PC-9 (cell line): ENCODE measurements around the gene ARHGEF33. TPM values are rescaled to one million over a fixed set of nuclear protein-coding genes. Genes with fewer than 3 reads are reported as not detected.
A peak's percentile ranks its signal among the peaks of the same experiment; 100 is the strongest.

ENCODE experiments used
- BruUV-seq: library from RNA; stranded (reverse); fragments of 400-500 nt; replicated peaks from 2 replicates; lab custom pipeline; 2021; lab: Mats Ljungman, UMichigan
- CTCF ChIA-PET: fragments of 300-600 bp; sonication (Branson Sonifier 250); formaldehyde crosslinking; loops from one replicate; lab custom pipeline; 2022; ENCODE audit warnings: antibody characterized with exemption; lab: Charles Lee
- POLR2A ChIA-PET: fragments of 300-600 bp; sonication (Branson Sonifier 250); formaldehyde crosslinking; loops from one replicate; lab custom pipeline; 2022; ENCODE audit warnings: antibody characterized with exemption; ENCODE audit not compliant: unreplicated experiment; lab: Charles Lee
- DNase-seq, 2 experiments: peaks; one replicate each; pipeline versions ENCODE4 v3.0.0 to v3.0.0-alpha.2; 2015 to 2022; ENCODE audit warnings: mixed read lengths in 1 of 2
- H2AFZ ChIP-seq: fragments of 200-600 bp; sonication (generic); 2 replicates; pipeline ENCODE4 v1.8.1; 2017; ENCODE audit warnings: antibody characterized with exemption
- H3F3A ChIP-seq: fragments of 200-600 bp; sonication (generic); 2 replicates; pipeline ENCODE4 v1.8.1; 2017; ENCODE audit warnings: antibody characterized with exemption, mild to moderate bottlenecking, low read depth; ENCODE audit not compliant: insufficient read depth
- H3K27ac ChIP-seq: fragments of 200-600 bp; sonication (generic); 2 replicates; pipeline ENCODE4 v1.6.1; 2016; ENCODE audit warnings: mixed run types
- H3K27me3 ChIP-seq: fragments of 200-600 bp; sonication (generic); 2 replicates; pipeline ENCODE4 v1.6.1; 2016; ENCODE audit warnings: low read depth, mixed run types; ENCODE audit not compliant: insufficient read depth
- H3K36me3 ChIP-seq: fragments of 200-600 bp; sonication (generic); 2 replicates; pipeline ENCODE4 v1.6.1; 2016; ENCODE audit warnings: low read depth, mixed run types
- H3K4me1 ChIP-seq: fragments of 200-600 bp; sonication (generic); replicated peaks from 2 replicates; pipeline ENCODE4 v1.6.1; 2016; ENCODE audit warnings: mixed run types; ENCODE audit not compliant: insufficient read depth
- H3K4me2 ChIP-seq: fragments of 200-600 bp; sonication (generic); 2 replicates; pipeline ENCODE4 v1.6.1; 2017; ENCODE audit warnings: mixed run types
- H3K4me3 ChIP-seq: fragments of 200-600 bp; sonication (generic); 2 replicates; pipeline ENCODE4 v1.6.1; 2016; ENCODE audit warnings: mixed run types
- H3K79me2 ChIP-seq: fragments of 200-600 bp; sonication (generic); 2 replicates; pipeline ENCODE4 v1.6.1; 2017; ENCODE audit warnings: low read depth, mixed run types
- H3K9me2 ChIP-seq: fragments of 200-600 bp; sonication (generic); 2 replicates; pipeline ENCODE4 v1.8.1; 2017; ENCODE audit warnings: mild to moderate bottlenecking; ENCODE audit not compliant: insufficient read depth
- H3K9me3 ChIP-seq: fragments of 200-600 bp; sonication (generic); 2 replicates; pipeline ENCODE4 v1.8.1; 2016; ENCODE audit warnings: low read depth; ENCODE audit not compliant: insufficient read depth
- H4K20me1 ChIP-seq: fragments of 200-600 bp; sonication (generic); 2 replicates; pipeline ENCODE4 v1.8.1; 2017; ENCODE audit not compliant: insufficient read depth
- CTCF ChIP-seq: fragments of 200-600 bp; sonication (generic); conservative IDR thresholded peaks from 2 replicates; pipeline ENCODE4 v1.6.1; 2017; ENCODE audit warnings: mixed run types, antibody characterized with exemption, mild to moderate bottlenecking, moderate library complexity
- EZH2 ChIP-seq: fragments of 200-600 bp; sonication (generic); IDR thresholded peaks from 2 replicates; pipeline ENCODE4 v1.8.0; 2017; ENCODE audit warnings: antibody characterized with exemption, low read depth
- intact Hi-C: fragments of 100-400 bp; cut with micrococcal nuclease; formaldehyde crosslinking; loops from one replicate; pipeline ENCODE4 v1.10.0; 2022; ENCODE audit not compliant: unreplicated experiment
- total RNA-seq: library from RNA; stranded (reverse); gene quantifications from 2 replicates; pipeline ENCODE4 v1.2.3, GENCODE V29; 2021

Gene ARHGEF33
- total RNA-seq, 1 experiment from 2014 or later = 1.0 TPM

GRCh38 chr2:39023649-39024048 lies 134.0 kb downstream of the ARHGEF33 start:
- H3K4me2 ChIP-seq = no peak overlapping the region
- intact Hi-C loops = no loop called here
- ChIA-PET CTCF (no interaction called here), POLR2A (interaction anchor here (0.7 kb wide), 1 partner anchor 856 kb away, joined by 9 read pairs; no protein-coding TSS in a partner anchor)
- H3K36me3 ChIP-seq = peaks cover 21% of the 10 kb centered on the region; the same call in 1 of the 2 replicates
- H3K27ac ChIP-seq = no peak overlapping the region
- no peaks in the 10 kb centered on the region for H3K9me2 ChIP-seq
- no peak for TF ChIP-seq CTCF
- no peak for TF ChIP-seq EZH2
- H3K4me3 ChIP-seq = no peak overlapping the region
- H3K4me1 ChIP-seq = no peaks in the 10 kb centered on the region
- no peaks in the 10 kb centered on the region for H3K27me3 ChIP-seq
- no peak overlapping the region for H2AFZ ChIP-seq
- no peaks in the 10 kb centered on the region; the same call in 1 of the 2 replicates for H4K20me1 ChIP-seq
- BruUV-seq = no TSS peak
- H3F3A ChIP-seq = no peaks in the 10 kb centered on the region
- no peak for DNase-seq
- no peaks in the 10 kb centered on the region for H3K79me2 ChIP-seq
- H3K9me3 ChIP-seq = no peaks in the 10 kb centered on the region

GRCh38 chr2:39024833-39025232 lies 135.2 kb downstream of the ARHGEF33 start:
- intact Hi-C loops = no loop called here
- H4K20me1 ChIP-seq = no peaks in the 10 kb centered on the region
- peak in 1 of 2 experiments; percentile 73 for DNase-seq
- no peaks in the 10 kb centered on the region for H3K9me3 ChIP-seq
- CTCF ChIA-PET = no interaction called here
- H3K4me2 ChIP-seq = no peak overlapping the region
- H3K27me3 ChIP-seq = no peaks in the 10 kb centered on the region
- BruUV-seq = no TSS peak
- H3K9me2 ChIP-seq = no peaks in the 10 kb centered on the region
- H3F3A ChIP-seq = no peaks in the 10 kb centered on the region
- no peak for TF ChIP-seq CTCF
- TF ChIP-seq EZH2 = no peak
- H3K27ac ChIP-seq = no peak overlapping the region
- H3K36me3 ChIP-seq = peaks cover 21% of the 10 kb centered on the region; the same call in 1 of the 2 replicates
- no peak overlapping the region for H3K4me3 ChIP-seq
- no peak overlapping the region for H2AFZ ChIP-seq
- no peaks in the 10 kb centered on the region for H3K79me2 ChIP-seq
- POLR2A ChIA-PET = no interaction called here
- H3K4me1 ChIP-seq = no peaks in the 10 kb centered on the region

Other genes with a start within 250 kb of the ARHGEF33 start
- 26.3 and 27.7 TPM in 2 replicates for gene GALM, start 223.8 kb upstream of the ARHGEF33 start, total RNA-seq
- 110 and 111 TPM in 2 replicates for gene SRSF7, start 138.5 kb upstream of the ARHGEF33 start, total RNA-seq
- gene GEMIN6, start 111.7 kb upstream of the ARHGEF33 start, total RNA-seq = 15.9 and 19.1 TPM in 2 replicates
- gene DHX57, start 13.9 kb upstream of the ARHGEF33 start, total RNA-seq = 20.8 and 28.1 TPM in 2 replicates
- 16.7 and 22.9 TPM in 2 replicates for gene MORN2, start 13.9 kb upstream of the ARHGEF33 start, total RNA-seq
- 19.2 and 34.7 TPM in 2 replicates for gene SOS1, start 231.2 kb downstream of the ARHGEF33 start, total RNA-seq